GM12891 (cell line): ENCODE measurements around the gene CHCHD4.

ENCODE experiments used
- DNase-seq: peaks from one replicate; pipeline ENCODE4 v3.0.0; 2011; ENCODE audit warnings: low spot score; ENCODE audit not compliant: insufficient read length
- FAIRE-seq: peaks from 2 replicates; lab custom pipeline; 2011; peaks lifted over from hg19 to GRCh38; lab: Jason Lieb, UNC
- PAX5 ChIP-seq: IDR thresholded peaks from 2 replicates; pipeline ENCODE4 v1.6.1; 2011; ENCODE audit warnings: low read length, moderate library complexity, mild to moderate bottlenecking; ENCODE audit not compliant: insufficient read depth, severe bottlenecking
- POLR2A ChIP-seq: IDR thresholded peaks from 2 replicates; pipeline ENCODE4 v1.6.1; 2011; ENCODE audit warnings: low read depth, low read length, control low read depth
- POLR2AphosphoS5 ChIP-seq: IDR thresholded peaks from 2 replicates; pipeline ENCODE4 v1.6.1; 2011; ENCODE audit warnings: low read depth, low read length, control low read depth
- POU2F2 ChIP-seq: IDR thresholded peaks from 2 replicates; pipeline ENCODE4 v1.6.1; 2011; ENCODE audit warnings: low read depth, mild to moderate bottlenecking, control low read depth, low read length, moderate library complexity
- SPI1 ChIP-seq: IDR thresholded peaks from 2 replicates; pipeline ENCODE4 v1.6.1; 2011; ENCODE audit warnings: low read depth, low read length, control low read depth
- TAF1 ChIP-seq: IDR thresholded peaks from 2 replicates; pipeline ENCODE4 v1.6.1; 2011; ENCODE audit warnings: low read depth, low read length, control low read depth

Gene CHCHD4

GRCh38 chr3:14138109-14138877, 13.6 kb upstream of the CHCHD4 start:
- FAIRE-seq (no peak), DNase-seq (no peak)
- TF ChIP-seq SPI1 (no peak), POLR2A (no peak), PAX5 (no peak), POU2F2 (no peak), TAF1 (no peak), POLR2AphosphoS5 (no peak)

GRCh38 chr3:14137445-14137844, 12.8 kb upstream of the CHCHD4 start:
- FAIRE-seq (no peak), DNase-seq (no peak)
- TF ChIP-seq TAF1 = no peak
- no peak for TF ChIP-seq SPI1
- TF ChIP-seq POLR2A = no peak
- no peak for TF ChIP-seq PAX5
- TF ChIP-seq POU2F2 = no peak
- TF ChIP-seq POLR2AphosphoS5 = no peak

- DNase-seq (no peak), FAIRE-seq (no peak)
- TF ChIP-seq PAX5 (no peak), TAF1 (no peak), POLR2AphosphoS5 (no peak), POU2F2 (no peak), SPI1 (no peak), POLR2A (no peak)
These were observed 12.3 kb upstream of the CHCHD4 start for GRCh38 chr3:14137004-14137403.

DNA sequence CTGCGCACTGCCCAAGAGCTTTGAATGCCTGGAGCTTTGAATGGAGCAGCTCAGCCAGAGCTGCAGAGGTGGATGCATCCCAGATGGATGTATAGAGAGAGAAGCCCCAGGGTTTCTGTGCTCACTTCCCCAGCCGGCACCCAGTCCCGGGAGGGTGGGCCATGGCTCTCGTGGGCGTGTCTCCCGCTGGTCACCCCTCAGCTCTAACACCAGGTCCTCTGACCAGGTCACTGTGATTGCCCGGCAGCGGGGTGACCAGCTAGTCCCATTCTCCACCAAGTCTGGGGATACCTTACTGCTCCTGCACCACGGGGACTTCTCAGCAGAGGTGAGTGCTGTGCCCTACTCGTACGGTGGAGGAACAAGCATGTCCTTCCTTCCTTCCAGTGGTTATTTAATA, 10.9 kb upstream of the CHCHD4 start:
- TF ChIP-seq SPI1 = no peak
- TF ChIP-seq POU2F2 = no peak
- no peak for TF ChIP-seq POLR2AphosphoS5
- no peak for TF ChIP-seq PAX5
- DNase-seq = no peak
- FAIRE-seq = no peak

GRCh38 chr3:14134291-14134690, 9.6 kb upstream of the CHCHD4 start:
- FAIRE-seq (no peak), DNase-seq (no peak)
- TF ChIP-seq POU2F2 (no peak), PAX5 (no peak), POLR2AphosphoS5 (no peak), SPI1 (no peak), POLR2A (no peak), TAF1 (no peak)

- no peak for TF ChIP-seq POU2F2
- no peak for TF ChIP-seq SPI1
- no peak for TF ChIP-seq POLR2A
- no peak for TF ChIP-seq PAX5
- TF ChIP-seq POLR2AphosphoS5 = no peak
- no peak for TF ChIP-seq TAF1
- FAIRE-seq (no peak), DNase-seq (no peak)
These were observed 9.2 kb upstream of the CHCHD4 start for GRCh38 chr3:14133876-14134275.

DNA sequence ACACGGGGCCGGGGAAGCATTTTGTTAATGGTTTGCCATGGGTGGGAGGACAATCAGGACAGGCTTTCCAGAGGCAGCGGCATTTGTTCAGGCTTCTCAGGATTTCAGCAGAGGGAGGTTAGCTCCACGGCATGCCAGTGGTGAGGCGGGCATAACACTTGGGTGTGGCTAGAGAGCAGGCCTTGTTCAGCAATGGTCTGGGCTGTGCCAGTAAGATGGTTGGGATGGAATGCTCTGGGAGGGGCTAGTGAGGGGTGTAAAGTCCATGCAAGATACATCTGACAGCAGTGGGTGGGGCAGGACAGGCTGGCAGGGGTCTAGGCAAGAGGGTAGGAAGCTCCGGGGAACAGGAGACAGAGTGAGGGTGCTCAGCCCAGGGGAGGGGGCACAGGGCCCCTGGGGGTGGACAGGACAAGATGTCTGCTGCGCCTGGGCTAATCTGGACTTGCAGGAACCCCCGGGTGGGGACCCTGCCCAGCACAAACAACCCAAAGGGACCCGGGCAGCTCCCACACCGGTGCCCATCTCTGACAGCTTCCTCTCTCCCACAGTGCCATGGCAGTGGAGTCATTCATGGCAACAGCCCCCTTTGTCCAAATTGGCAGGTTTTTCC, 8.6 kb upstream of the CHCHD4 start:
- TF ChIP-seq POU2F2 (no peak), POLR2AphosphoS5 (no peak), TAF1 (no peak), SPI1 (no peak), PAX5 (no peak), POLR2A (no peak)
- no peak for DNase-seq
- FAIRE-seq = no peak

GRCh38 chr3:14132689-14133088, 8.0 kb upstream of the CHCHD4 start:
- DNase-seq (no peak), FAIRE-seq (no peak)
- TF ChIP-seq SPI1 (no peak), TAF1 (no peak), POLR2AphosphoS5 (no peak), POU2F2 (no peak), PAX5 (no peak), POLR2A (no peak)

- DNase-seq (no peak), FAIRE-seq (no peak)
- TF ChIP-seq POLR2A = no peak
- no peak for TF ChIP-seq PAX5
- TF ChIP-seq POU2F2 = no peak
- TF ChIP-seq POLR2AphosphoS5 = no peak
- TF ChIP-seq SPI1 = no peak
- TF ChIP-seq TAF1 = no peak
These were observed 7.5 kb upstream of the CHCHD4 start for GRCh38 chr3:14132120-14132519.
